ENCODE results near the gene VAC14.

VAC14 gene

GRCh38 chr16:70725024-70725911, 75.7 kb downstream of the VAC14 start:
- DNase-seq (ENCODE audit: low read depth in 2 of 2), result no peak

DNA sequence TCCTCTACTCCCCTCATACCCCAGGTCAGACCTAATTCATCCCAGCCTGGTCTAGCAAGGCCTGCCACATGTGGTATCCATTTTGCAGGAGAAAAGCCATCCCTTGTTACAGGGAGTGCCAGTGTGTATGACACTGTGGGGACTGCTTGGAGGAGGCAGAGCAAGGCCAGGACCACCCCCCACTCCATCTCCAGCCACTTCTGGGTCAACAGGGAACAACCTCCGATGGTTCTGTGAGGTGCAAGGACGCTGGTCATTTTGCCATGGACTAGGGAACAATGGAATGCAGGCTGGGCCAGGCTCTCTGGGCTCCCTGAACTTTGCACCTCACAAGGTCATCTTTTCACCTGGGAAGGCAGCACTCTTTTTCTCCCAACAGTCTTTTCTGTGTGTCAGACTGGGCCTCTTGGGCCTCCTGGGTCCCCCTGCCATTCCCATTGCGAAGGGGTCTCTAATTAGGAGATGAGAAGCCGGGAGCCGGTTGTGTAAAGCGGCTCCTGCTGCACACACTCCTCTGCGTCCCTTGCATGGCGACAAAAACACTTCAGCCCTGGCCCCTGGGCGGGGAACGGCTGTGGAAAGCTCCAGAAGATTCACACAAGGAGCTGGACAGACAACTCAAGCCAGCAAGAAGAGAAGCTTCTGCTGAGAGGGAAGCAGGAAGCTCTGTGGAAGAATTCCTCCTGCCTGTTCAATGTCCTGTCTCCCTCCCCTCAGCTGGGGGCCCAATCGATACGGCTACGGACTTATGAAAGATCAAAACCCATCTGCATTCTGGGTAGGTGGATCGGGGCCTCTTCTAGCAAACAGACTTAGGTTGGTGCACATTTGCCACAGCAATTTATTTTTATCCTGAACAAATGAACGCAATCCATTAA, 76.6 kb downstream of the VAC14 start:
- DNase-seq (ENCODE audit: low read depth in 2 of 2), result no peak

- no peak for DNase-seq (ENCODE audit: low read depth in 2 of 2)
Observed at GRCh38 chr16:70723740-70724145, 77.2 kb downstream of the VAC14 start.

DNA sequence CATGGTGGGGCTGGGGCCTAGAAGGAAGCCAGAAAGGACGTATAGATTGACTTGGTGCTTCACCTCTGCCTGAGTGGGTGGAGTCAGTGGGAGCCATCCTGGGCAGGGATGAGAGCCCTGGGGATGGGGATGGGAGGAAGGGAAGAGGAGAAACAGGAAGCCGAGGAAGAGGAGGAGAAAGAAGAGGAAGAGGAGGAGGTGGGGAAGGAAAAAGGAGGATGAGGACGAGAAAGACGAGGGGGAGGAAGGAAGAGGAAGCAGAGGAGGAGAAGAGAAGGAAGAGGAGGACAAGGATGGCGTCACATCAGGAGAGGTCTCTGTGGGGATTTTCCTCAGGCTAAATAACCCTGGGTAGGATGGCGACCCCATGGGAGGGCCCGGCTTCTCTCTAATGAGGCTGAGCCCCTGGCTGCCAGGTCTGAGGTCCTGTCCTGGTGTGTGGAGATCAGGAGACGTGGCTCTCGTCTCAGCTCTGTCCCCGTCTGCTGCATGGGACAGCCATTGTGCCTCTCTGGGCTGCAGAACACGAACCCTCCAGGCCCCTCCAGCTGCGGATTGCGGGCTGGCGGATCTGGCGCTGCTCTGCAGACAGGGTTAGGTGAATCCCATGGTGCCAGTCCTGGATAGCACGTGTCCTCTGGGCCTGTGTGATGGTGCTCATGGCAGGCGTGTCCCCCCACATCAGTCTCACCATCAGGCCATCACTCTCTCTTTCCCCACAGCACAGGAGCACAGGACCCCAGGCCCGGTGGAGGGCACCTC, 79.6 kb downstream of the VAC14 start:
- no peak for DNase-seq (ENCODE audit: low read depth in 2 of 2)

DNA sequence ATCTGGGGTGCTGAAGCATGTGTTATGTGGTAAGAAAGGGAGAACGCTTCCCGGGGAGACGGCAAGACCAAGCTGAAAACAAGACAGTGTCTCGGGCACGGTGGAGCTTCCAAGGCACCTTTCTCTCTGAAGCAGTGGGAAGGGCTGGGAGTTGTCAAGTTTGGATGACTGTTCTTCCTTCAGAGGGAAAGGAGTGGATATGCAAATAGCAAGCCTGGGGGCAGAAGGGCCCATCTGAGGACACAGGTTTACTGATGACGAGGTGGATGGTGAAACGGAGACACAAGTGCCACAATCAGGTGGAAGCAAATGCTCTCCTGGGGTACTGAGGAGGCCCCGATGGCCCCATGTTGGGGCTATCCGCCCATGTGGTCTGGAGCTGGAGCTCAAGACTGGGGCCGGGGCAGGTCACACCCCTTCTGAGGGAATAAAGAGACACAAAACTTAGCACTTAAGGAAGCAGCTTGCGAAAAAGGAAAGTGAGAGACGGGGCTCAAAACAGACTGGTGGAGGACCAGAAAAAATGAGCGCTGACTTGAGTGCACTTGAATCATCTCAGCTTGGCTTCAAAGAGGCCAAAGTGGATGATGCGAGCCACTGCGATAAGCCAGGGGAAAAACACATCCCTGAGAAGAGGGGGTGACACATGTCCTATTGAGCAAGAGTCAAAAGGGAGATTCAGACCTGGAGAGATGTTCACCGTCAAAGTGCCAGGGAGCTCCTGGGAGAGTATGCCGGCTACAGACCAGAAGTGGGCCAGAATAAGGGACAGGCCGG, 80.3 kb downstream of the VAC14 start:
- no peak for DNase-seq (ENCODE audit: low read depth in 2 of 2)

GRCh38 chr16:70717065-70717464, 83.9 kb downstream of the VAC14 start:
- no peak for DNase-seq (ENCODE audit: low read depth in 2 of 2)

- no peak for DNase-seq (ENCODE audit: low read depth in 2 of 2)
Observed at GRCh38 chr16:70715860-70716357, 85.0 kb downstream of the VAC14 start.

DNA sequence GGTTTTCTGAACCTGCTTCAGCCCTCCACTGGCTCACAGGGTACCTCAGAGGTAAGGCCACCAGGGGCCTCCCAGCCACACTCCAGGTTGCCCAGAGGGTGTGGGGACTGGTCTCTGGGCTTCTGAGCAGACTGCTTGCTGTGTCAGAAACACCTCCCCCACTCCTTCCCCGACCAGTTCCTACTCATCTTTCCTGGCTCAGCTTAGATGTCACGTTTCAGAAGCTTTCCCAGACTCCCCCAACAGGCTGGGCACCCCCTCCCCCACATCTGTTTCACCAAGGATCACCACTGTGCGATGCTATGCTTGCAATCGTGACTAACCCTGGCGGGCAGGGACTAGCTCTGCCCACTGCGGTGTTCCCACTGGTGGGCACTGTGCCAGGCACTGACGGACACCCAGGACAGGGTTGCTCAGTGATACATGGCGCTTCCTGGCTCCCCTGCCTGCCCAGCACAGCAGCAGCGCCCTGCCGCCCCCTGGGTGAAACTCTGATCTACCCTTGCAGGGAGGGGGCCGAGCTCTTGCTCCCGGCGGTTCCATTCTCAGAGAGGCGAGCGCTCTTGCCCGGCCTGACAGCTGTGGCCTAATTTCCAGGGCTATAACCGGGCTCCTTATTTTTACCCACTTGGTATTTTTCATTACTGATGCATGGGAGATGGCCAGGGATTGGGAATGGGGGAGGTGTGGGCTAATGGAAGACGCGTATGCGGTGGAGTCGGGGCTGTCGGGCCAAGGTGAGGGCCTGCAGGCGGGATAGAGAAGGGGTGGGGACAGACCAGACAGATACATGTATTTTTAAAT, 85.7 kb downstream of the VAC14 start:
- no peak for DNase-seq (ENCODE audit: low read depth in 2 of 2)

GRCh38 chr16:70714581-70715054, 86.3 kb downstream of the VAC14 start:
- DNase-seq (ENCODE audit: low read depth in 2 of 2), result no peak

- DNase-seq (ENCODE audit: low read depth in 2 of 2), result no peak
Observed at GRCh38 chr16:70713824-70714223, 87.1 kb downstream of the VAC14 start.

GRCh38 chr16:70713342-70713741, 87.6 kb downstream of the VAC14 start:
- no peak for DNase-seq (ENCODE audit: low read depth in 2 of 2)

GRCh38 chr16:70712942-70713341, 88.0 kb downstream of the VAC14 start:
- DNase-seq (ENCODE audit: low read depth in 2 of 2), result no peak

GRCh38 chr16:70712359-70712758, 88.6 kb downstream of the VAC14 start:
- no peak for DNase-seq (ENCODE audit: low read depth in 2 of 2)

GRCh38 chr16:70711211-70712031, 89.5 kb downstream of the VAC14 start:
- no peak for DNase-seq (ENCODE audit: low read depth in 2 of 2)

- no peak for DNase-seq (ENCODE audit: low read depth in 2 of 2)
Observed at GRCh38 chr16:70710422-70711210, 90.3 kb downstream of the VAC14 start.

GRCh38 chr16:70709942-70710341, 91.0 kb downstream of the VAC14 start:
- no peak for DNase-seq (ENCODE audit: low read depth in 2 of 2)

DNA sequence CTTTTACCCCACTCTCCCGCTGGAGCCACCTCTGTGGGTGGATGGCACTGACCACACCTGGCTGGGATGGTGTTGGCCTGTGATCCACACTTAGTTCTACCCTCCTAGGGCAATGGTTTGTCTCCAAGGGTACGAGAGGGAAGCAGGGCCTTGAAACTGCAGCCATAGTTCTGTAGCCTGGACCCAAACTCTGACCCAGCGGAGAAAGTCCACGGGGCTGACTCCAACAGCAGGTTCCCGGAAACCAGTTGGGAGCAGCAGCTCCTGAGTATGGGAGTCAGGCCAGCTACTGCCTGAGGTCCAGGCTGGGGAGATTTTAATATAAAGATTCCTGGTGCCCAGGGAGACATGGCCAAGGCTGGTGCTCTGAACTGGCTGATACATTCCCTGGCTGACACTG, 91.5 kb downstream of the VAC14 start:
- no peak for DNase-seq (ENCODE audit: low read depth in 2 of 2)

Measured in stimulated activated CD4-positive, alpha-beta T cell treated with anti-CD3 and anti-CD28 coated beads, Interleukin-15, amount 100 ng/mL, for 48 hours (primary cell).